Measurements from ENCODE around the gene KCTD20. TPM values are rescaled to one million over a fixed set of nuclear protein-coding genes. Genes with fewer than 3 reads are reported as not detected.
A peak's percentile ranks its signal among the peaks of the same experiment; 100 is the strongest.

Gene KCTD20
- total and polyA plus RNA-seq, 2 of the 13 experiments (the other 11 are each of a cell fraction or from before 2014, with no cell fraction given): 52.7 to 67.1 TPM

DNA sequence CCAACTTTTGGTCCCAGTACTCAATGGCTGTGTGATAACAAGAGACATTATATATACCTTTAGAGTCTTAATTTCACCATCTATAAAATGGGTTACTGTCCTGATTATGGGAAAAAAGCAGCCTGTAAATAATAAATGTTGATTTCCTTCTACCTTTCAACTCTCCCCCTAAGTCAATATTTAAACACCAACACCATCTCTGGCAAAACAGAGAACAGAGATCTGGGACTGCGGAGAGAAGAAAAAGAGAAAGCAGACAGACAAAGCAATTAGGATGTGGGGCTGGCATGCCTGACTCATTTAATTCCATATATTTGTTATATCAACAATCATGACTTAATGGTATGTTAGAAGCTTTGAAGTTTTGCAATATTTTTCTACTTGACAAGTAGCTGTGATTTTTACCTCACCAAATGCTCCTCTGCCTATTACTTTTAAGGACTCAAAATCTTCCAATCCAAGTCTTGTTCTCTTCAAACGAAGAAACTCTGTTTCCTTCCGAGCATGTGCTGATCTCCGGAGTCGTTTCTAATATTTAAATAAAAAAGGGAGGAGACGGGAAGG lies 81.2 kb downstream of the KCTD20 start (continued):
- TF ChIP-seq FOXC1 (CRISPR knock-in tag; IDR thresholded peaks at IDR 0.05; ENCODE audit: borderline replicate concordance) (no peak), ARID2 (CRISPR knock-in tag; IDR thresholded peaks at IDR 0.05; ENCODE audit: borderline replicate concordance) (no peak), TMF1 (CRISPR knock-in tag; IDR thresholded peaks at IDR 0.05; ENCODE audit: low read depth) (no peak), HDAC6 (IDR thresholded peaks at IDR 0.05; ENCODE audit: low read depth, low read length) (no peak), CBX1 (IDR thresholded peaks at IDR 0.05; ENCODE audit: low read depth) (no peak), TAF1 (CRISPR knock-in tag; IDR thresholded peaks at IDR 0.05) (no peak), GATAD2A (CRISPR knock-in tag; IDR thresholded peaks at IDR 0.05) (0 out of 2 replicates have a peak, but pooled peaks have one; percentile 23), SOX5 (CRISPR knock-in tag; IDR thresholded peaks at IDR 0.05; ENCODE audit: borderline replicate concordance) (peak; percentile 53; the same call in 1 of the 2 replicates), ZNF546 (CRISPR knock-in tag; conservative IDR thresholded peaks at IDR 0.05) (no peak), SOX13 (IDR thresholded peaks at IDR 0.05) (no peak), SOX13 (CRISPR knock-in tag; conservative IDR thresholded peaks at IDR 0.05 in 1 of 2, IDR thresholded peaks at IDR 0.05 in 1 of 2) (peak in 1 of 2 experiments; percentile 30; a peak in 1 of 4 replicates), KAT8 (CRISPR knock-in tag; IDR thresholded peaks at IDR 0.05) (no peak)
- TF ChIP-seq, protein P1, sequence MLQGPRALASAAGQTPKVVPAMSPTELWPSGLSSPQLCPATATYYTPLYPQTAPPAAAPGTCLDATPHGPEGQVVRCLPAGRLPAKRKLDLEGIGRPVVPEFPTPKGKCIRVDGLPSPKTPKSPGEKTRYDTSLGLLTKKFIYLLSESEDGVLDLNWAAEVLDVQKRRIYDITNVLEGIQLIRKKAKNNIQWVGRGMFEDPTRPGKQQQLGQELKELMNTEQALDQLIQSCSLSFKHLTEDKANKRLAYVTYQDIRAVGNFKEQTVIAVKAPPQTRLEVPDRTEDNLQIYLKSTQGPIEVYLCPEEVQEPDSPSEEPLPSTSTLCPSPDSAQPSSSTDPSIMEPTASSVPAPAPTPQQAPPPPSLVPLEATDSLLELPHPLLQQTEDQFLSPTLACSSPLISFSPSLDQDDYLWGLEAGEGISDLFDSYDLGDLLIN (CRISPR knock-in tag; IDR thresholded peaks at IDR 0.05; ENCODE audit: borderline replicate concordance): no peak
- TF ChIP-seq, protein P2, sequence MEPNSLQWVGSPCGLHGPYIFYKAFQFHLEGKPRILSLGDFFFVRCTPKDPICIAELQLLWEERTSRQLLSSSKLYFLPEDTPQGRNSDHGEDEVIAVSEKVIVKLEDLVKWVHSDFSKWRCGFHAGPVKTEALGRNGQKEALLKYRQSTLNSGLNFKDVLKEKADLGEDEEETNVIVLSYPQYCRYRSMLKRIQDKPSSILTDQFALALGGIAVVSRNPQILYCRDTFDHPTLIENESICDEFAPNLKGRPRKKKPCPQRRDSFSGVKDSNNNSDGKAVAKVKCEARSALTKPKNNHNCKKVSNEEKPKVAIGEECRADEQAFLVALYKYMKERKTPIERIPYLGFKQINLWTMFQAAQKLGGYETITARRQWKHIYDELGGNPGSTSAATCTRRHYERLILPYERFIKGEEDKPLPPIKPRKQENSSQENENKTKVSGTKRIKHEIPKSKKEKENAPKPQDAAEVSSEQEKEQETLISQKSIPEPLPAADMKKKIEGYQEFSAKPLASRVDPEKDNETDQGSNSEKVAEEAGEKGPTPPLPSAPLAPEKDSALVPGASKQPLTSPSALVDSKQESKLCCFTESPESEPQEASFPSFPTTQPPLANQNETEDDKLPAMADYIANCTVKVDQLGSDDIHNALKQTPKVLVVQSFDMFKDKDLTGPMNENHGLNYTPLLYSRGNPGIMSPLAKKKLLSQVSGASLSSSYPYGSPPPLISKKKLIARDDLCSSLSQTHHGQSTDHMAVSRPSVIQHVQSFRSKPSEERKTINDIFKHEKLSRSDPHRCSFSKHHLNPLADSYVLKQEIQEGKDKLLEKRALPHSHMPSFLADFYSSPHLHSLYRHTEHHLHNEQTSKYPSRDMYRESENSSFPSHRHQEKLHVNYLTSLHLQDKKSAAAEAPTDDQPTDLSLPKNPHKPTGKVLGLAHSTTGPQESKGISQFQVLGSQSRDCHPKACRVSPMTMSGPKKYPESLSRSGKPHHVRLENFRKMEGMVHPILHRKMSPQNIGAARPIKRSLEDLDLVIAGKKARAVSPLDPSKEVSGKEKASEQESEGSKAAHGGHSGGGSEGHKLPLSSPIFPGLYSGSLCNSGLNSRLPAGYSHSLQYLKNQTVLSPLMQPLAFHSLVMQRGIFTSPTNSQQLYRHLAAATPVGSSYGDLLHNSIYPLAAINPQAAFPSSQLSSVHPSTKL (CRISPR knock-in tag; IDR thresholded peaks at IDR 0.05): 0 out of 2 replicates have a peak, but pooled peaks have one; percentile 19
- TF ChIP-seq, protein P3, sequence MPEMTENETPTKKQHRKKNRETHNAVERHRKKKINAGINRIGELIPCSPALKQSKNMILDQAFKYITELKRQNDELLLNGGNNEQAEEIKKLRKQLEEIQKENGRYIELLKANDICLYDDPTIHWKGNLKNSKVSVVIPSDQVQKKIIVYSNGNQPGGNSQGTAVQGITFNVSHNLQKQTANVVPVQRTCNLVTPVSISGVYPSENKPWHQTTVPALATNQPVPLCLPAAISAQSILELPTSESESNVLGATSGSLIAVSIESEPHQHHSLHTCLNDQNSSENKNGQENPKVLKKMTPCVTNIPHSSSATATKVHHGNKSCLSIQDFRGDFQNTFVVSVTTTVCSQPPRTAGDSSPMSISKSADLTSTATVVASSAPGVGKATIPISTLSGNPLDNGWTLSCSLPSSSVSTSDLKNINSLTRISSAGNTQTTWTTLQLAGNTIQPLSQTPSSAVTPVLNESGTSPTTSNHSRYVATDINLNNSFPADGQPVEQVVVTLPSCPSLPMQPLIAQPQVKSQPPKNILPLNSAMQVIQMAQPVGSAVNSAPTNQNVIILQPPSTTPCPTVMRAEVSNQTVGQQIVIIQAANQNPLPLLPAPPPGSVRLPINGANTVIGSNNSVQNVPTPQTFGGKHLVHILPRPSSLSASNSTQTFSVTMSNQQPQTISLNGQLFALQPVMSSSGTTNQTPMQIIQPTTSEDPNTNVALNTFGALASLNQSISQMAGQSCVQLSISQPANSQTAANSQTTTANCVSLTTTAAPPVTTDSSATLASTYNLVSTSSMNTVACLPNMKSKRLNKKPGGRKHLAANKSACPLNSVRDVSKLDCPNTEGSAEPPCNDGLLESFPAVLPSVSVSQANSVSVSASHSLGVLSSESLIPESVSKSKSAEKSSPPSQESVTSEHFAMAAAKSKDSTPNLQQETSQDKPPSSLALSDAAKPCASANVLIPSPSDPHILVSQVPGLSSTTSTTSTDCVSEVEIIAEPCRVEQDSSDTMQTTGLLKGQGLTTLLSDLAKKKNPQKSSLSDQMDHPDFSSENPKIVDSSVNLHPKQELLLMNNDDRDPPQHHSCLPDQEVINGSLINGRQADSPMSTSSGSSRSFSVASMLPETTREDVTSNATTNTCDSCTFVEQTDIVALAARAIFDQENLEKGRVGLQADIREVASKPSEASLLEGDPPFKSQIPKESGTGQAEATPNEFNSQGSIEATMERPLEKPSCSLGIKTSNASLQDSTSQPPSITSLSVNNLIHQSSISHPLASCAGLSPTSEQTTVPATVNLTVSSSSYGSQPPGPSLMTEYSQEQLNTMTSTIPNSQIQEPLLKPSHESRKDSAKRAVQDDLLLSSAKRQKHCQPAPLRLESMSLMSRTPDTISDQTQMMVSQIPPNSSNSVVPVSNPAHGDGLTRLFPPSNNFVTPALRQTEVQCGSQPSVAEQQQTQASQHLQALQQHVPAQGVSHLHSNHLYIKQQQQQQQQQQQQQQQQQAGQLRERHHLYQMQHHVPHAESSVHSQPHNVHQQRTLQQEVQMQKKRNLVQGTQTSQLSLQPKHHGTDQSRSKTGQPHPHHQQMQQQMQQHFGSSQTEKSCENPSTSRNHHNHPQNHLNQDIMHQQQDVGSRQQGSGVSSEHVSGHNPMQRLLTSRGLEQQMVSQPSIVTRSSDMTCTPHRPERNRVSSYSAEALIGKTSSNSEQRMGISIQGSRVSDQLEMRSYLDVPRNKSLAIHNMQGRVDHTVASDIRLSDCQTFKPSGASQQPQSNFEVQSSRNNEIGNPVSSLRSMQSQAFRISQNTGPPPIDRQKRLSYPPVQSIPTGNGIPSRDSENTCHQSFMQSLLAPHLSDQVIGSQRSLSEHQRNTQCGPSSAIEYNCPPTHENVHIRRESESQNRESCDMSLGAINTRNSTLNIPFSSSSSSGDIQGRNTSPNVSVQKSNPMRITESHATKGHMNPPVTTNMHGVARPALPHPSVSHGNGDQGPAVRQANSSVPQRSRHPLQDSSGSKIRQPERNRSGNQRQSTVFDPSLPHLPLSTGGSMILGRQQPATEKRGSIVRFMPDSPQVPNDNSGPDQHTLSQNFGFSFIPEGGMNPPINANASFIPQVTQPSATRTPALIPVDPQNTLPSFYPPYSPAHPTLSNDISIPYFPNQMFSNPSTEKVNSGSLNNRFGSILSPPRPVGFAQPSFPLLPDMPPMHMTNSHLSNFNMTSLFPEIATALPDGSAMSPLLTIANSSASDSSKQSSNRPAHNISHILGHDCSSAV (CRISPR knock-in tag; IDR thresholded peaks at IDR 0.05; ENCODE audit: borderline replicate concordance): no peak

Measured in HepG2 (cell line).